SK-N-SH (cell line): ENCODE data around the gene ZCCHC3. TPM values are rescaled to one million over a fixed set of nuclear protein-coding genes. Genes with fewer than 3 reads are reported as not detected.

Experiments used
- CTCF ChIA-PET: fragments of 300-600, 350-600 bp; formaldehyde crosslinking; extraction: SDS; loops from one replicate; lab custom pipeline; 2021; lab: Yijun Ruan, JAX
- POLR2A ChIA-PET: fragments of 350-600 bp; sonication (Branson Sonifier 250); formaldehyde crosslinking; extraction: SDS; loops from one replicate; lab custom pipeline; 2020; ENCODE audit warnings: antibody characterized with exemption, inconsistent platforms; lab: Yijun Ruan, JAX
- DNase-seq: peaks from one replicate; pipeline ENCODE4 v3.0.0; 2012
- H2AFZ ChIP-seq: fragments of 200-600 bp; sonication (generic); 2 replicates; pipeline ENCODE4 v1.8.1; 2016; ENCODE audit warnings: antibody characterized with exemption, mild to moderate bottlenecking, low read depth
- H3F3A ChIP-seq: fragments of 200-600 bp; sonication (generic); replicated peaks from 2 replicates; pipeline ENCODE3; 2016; ENCODE audit warnings: antibody characterized with exemption, mild to moderate bottlenecking; ENCODE audit not compliant: insufficient read depth
- H3K27ac ChIP-seq, 2 experiments: fragments of 200-500 bp in 1 of 2; fragments of 200-600 bp in 1 of 2; sonication (Bioruptor generic) in 1 of 2; sonication (generic), shearing (Covaris generic) in 1 of 2; 2 replicates each; pipeline versions ENCODE4 v1.5.1 to v1.6.1; 2014 to 2016; ENCODE audit warnings: low read depth in 2 of 2, inconsistent platforms in 1 of 2, low read length in 1 of 2, mild to moderate bottlenecking in 1 of 2, mixed read lengths in 1 of 2
- H3K27me3 ChIP-seq: fragments of 200-600 bp; sonication (generic), shearing (Covaris generic); 2 replicates; pipeline ENCODE4 v1.6.1; 2016; ENCODE audit warnings: mixed run types; ENCODE audit not compliant: insufficient read depth
- H3K36me3 ChIP-seq, 2 experiments: fragments of 200-500 bp in 1 of 2; fragments of 200-600 bp in 1 of 2; sonication (Bioruptor generic) in 1 of 2; sonication (generic) in 1 of 2; replicated peaks in 1 of 2; 2 replicates each; pipeline versions ENCODE3 to v1.5.1; 2014 to 2016; ENCODE audit warnings: low read length in 1 of 2, mild to moderate bottlenecking in 1 of 2; ENCODE audit not compliant: insufficient read depth in 2 of 2, control insufficient read depth in 1 of 2
- H3K4me1 ChIP-seq, 2 experiments: fragments of 200-500 bp in 1 of 2; fragments of 200-600 bp in 1 of 2; sonication (Bioruptor generic) in 1 of 2; sonication (generic), shearing (Covaris generic) in 1 of 2; 2 replicates each; pipeline versions ENCODE4 v1.5.1 to v1.6.1; 2014 to 2016; ENCODE audit warnings: low read depth in 1 of 2, low read length in 1 of 2, mixed run types in 1 of 2; ENCODE audit not compliant: insufficient read depth in 2 of 2, control insufficient read depth in 1 of 2
- H3K4me2 ChIP-seq: fragments of 200-600 bp; sonication (generic), shearing (Covaris generic); 2 replicates; pipeline ENCODE4 v1.6.1; 2017; ENCODE audit warnings: mixed run types
- H3K4me3 ChIP-seq, 2 experiments: fragments of 200-500 bp in 1 of 2; fragments of 200-600 bp in 1 of 2; sonication (Bioruptor generic) in 1 of 2; sonication (generic), shearing (Covaris generic) in 1 of 2; 2 replicates each; pipeline versions ENCODE4 v1.5.1 to v1.8.1; 2014 to 2016; ENCODE audit warnings: low read depth in 2 of 2, inconsistent platforms in 1 of 2, low read length in 1 of 2, mild to moderate bottlenecking in 1 of 2, mixed read lengths in 1 of 2, moderate library complexity in 1 of 2
- H3K79me2 ChIP-seq: fragments of 200-600 bp; sonication (generic); 2 replicates; pipeline ENCODE4 v1.8.1; 2017; ENCODE audit warnings: mild to moderate bottlenecking; ENCODE audit not compliant: insufficient read depth
- H3K9ac ChIP-seq: fragments of 200-600 bp; sonication (generic); 2 replicates; pipeline ENCODE4 v1.6.1; 2017; ENCODE audit warnings: mixed run types
- H3K9me2 ChIP-seq: fragments of 200-600 bp; sonication (generic); 2 replicates; pipeline ENCODE4 v1.6.1; 2017; ENCODE audit warnings: mixed run types
- H3K9me3 ChIP-seq: fragments of 200-600 bp; sonication (generic); 2 replicates; pipeline ENCODE4 v1.6.1; 2017; ENCODE audit warnings: mixed run types, mild to moderate bottlenecking, moderate library complexity
- H4K20me1 ChIP-seq: fragments of 200-600 bp; sonication (generic); 2 replicates; pipeline ENCODE4 v1.6.1; 2017; ENCODE audit warnings: mild to moderate bottlenecking, mixed run types; ENCODE audit not compliant: insufficient read depth
- NRF1 ChIP-seq: IDR thresholded peaks from 2 replicates; pipeline ENCODE4 v1.6.1; 2012; ENCODE audit warnings: low read depth, mild to moderate bottlenecking, low read length
- POLR2AphosphoS5 ChIP-seq: IDR thresholded peaks from 2 replicates; pipeline ENCODE4 v1.6.1; 2012; ENCODE audit warnings: low read depth, low read length
- RCOR1 ChIP-seq: fragments of 150-350 bp; IDR thresholded peaks from 2 replicates; pipeline ENCODE4 v1.6.1; 2017; ENCODE audit warnings: antibody characterized with exemption, low read length
- REST ChIP-seq: IDR thresholded peaks from 2 replicates; pipeline ENCODE4 v1.6.1; 2012; ENCODE audit warnings: mild to moderate bottlenecking, low read depth, low read length, moderate library complexity
- RFX5 ChIP-seq: IDR thresholded peaks from 2 replicates; pipeline ENCODE4 v1.6.1; 2012; ENCODE audit warnings: mild to moderate bottlenecking, improper control_type of control experiment, low read length
- USF2 ChIP-seq: fragments of 150-350 bp; IDR thresholded peaks from 2 replicates; pipeline ENCODE4 v1.6.1; 2017; ENCODE audit warnings: antibody characterized with exemption, low read length, low read depth, borderline replicate concordance
- ZBTB33 ChIP-seq: IDR thresholded peaks from 2 replicates; pipeline ENCODE4 v1.4.0; 2012; ENCODE audit warnings: low read depth, borderline replicate concordance
- WGBS: methylation state at CpG from one replicate; pipeline ENCODE4 v1.1.6; 2017; ENCODE audit warnings: low lambda C conversion rate; 5-methylcytosine and 5-hydroxymethylcytosine counted together
- polyA plus RNA-seq, 3 experiments: library from polyadenylated mRNA; depleted of rRNA; stranded (reverse); fragments of >200 nt; gene quantifications; 2 replicates each; pipeline ENCODE4 v1.2.3, GENCODE V29; 2012

ZCCHC3 gene
- polyA plus RNA-seq, 1 of the 3 experiments (the other 2 are of a cell fraction) = 9.5 TPM

- Histone ChIP-seq H3K9me2 (no peaks in the 10 kb centered on the region), H3K9me3 (no peaks in the 10 kb centered on the region; the same call in 1 of the 2 replicates), H3K4me2 (peak overlapping the region; percentile 99), H4K20me1 (no peaks in the 10 kb centered on the region), H3K36me3 (peaks cover 6 to 11% of the 10 kb centered on the region in 2 experiments), H3K4me1 (peaks cover 0 to 16% of the 10 kb centered on the region in 2 experiments; a peak in 2 of 4 replicates), H3K79me2 (peaks cover 17% of the 10 kb centered on the region), H3K4me3 (peak overlapping the region; percentile 62 to 88), H3K9ac (peak overlapping the region; percentile 93), H3K27me3 (no peaks in the 10 kb centered on the region), H3K27ac (peak overlapping the region; percentile 97 to 98), H2AFZ (no peak overlapping the region; the same call in 1 of the 2 replicates), H3F3A (peaks cover 11% of the 10 kb centered on the region)
- TF ChIP-seq RCOR1 = no peak
- no peak for TF ChIP-seq REST
- no peak for TF ChIP-seq POLR2AphosphoS5
- no peak for TF ChIP-seq ZBTB33
- no peak for TF ChIP-seq NRF1
- no peak for TF ChIP-seq USF2
- no peak for TF ChIP-seq RFX5
- CTCF ChIA-PET = interaction anchor here (1.8 to 5.6 kb wide), 3 partner anchors 8 to 50 kb away, joined by 5 to 65 read pairs (median 13); partner anchors contain the start of gene ZCCHC3
- 7% methylated on average over 3 of the region's 19 CpGs for WGBS
- POLR2A ChIA-PET = interaction anchor here (0.6 to 3.9 kb wide), 11 partner anchors 14 to 196 kb away, joined by 3 to 39 read pairs (median 7); partner anchors contain the start of genes CSNK2A1, SOX12 and TRIB3
- no peak for DNase-seq
These were observed 49.9 kb downstream of the ZCCHC3 start for GRCh38 chr20:347317-347639.
